GM19467 (cell line): ENCODE results near the gene TOX3.
A peak's percentile ranks its signal among the peaks of the same experiment; 100 is the strongest.

ENCODE experiments used
- ATAC-seq: cut with Tn5 transposase; IDR thresholded peaks from one replicate; pipeline ENCODE4 v1.9.1; 2021; ENCODE audit warnings: mild to moderate bottlenecking, moderate library complexity; ENCODE audit not compliant: unreplicated experiment

The TOX3 gene

DNA sequence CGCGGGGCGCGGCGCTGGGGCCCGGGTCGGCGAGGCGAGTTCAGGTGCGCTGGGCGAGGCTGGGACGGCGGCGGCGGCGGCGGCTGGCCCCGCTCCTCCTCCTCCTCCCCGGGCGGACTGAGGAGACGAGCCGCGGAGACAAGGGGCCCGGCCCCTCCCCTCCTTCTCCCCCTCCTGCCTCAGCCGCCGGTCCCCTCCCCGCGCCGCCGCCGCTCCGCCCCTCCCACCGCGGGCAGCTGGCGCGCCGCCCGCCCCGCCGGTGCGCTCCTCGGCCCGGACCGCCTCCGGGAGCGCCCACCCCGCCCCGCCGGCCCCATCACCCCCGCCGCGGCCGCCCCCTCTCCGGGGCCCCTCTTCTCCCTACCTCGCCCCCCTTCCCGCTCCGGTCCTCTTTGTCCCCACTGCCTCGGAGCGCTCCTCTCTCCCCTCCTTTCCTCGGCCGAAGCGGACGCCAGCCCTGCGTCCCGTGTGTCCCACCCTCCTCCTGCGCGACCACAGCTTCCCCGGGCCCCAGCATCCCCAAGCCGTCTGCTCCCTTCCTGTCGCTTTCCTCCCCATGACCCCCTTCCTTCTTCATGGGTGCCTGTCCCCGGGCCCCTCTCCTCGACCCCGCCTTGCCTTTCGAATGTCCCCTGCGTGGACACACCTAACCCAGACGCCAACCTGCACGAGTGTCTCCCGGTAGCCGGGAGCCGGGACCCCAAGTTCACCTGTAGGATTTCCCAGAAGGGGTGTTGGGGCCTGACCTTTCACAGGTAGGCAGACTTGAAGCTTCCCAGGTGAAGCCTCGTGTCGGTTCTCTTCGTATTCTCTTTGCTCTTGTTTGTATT is at the start of gene TOX3:
Gene TOX3, minus strand, starts transcription at position 140 of the 830 bp plus-strand sequence. CDS start 420 bp downstream, outside the sequence.
- no peak for ATAC-seq

DNA sequence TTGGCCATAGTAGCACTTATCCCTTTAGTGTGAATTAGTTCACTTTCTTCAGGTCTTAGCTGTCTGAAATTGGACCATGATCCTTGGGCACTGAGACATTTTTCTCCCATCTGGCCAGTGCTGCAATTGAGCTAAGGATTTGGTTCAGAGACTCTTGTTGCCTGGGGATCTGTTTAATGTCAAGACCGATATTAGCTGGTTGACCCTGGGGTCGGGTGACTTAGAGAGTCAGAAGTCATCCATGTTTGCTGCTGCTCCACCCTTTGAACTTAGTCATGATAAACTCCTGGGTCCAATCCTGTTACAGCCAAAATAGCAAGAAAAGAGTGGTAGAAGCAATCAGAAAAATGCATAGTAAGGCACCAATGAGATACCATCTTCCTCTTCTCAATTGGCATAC is 45.8 kb upstream of the TOX3 start:
- ATAC-seq = no peak

- ATAC-seq = no peak
These were observed 45.1 kb upstream of the TOX3 start for GRCh38 chr16:52591934-52592592.

GRCh38 chr16:52591471-52591870 is 44.5 kb upstream of the TOX3 start:
- ATAC-seq = no peak

- ATAC-seq = no peak
These were observed 39.2 kb upstream of the TOX3 start for GRCh38 chr16:52586159-52586558.

- ATAC-seq = no peak
These were observed 37.7 kb upstream of the TOX3 start for GRCh38 chr16:52584354-52585320.

- no peak for ATAC-seq
These were observed 34.6 kb upstream of the TOX3 start for GRCh38 chr16:52581530-52581929.

GRCh38 chr16:52580488-52580887 is 33.5 kb upstream of the TOX3 start:
- no peak for ATAC-seq

- no peak for ATAC-seq
These were observed 32.0 kb upstream of the TOX3 start for GRCh38 chr16:52578829-52579498.

GRCh38 chr16:52578007-52578828 is 31.3 kb upstream of the TOX3 start:
- ATAC-seq = no peak

DNA sequence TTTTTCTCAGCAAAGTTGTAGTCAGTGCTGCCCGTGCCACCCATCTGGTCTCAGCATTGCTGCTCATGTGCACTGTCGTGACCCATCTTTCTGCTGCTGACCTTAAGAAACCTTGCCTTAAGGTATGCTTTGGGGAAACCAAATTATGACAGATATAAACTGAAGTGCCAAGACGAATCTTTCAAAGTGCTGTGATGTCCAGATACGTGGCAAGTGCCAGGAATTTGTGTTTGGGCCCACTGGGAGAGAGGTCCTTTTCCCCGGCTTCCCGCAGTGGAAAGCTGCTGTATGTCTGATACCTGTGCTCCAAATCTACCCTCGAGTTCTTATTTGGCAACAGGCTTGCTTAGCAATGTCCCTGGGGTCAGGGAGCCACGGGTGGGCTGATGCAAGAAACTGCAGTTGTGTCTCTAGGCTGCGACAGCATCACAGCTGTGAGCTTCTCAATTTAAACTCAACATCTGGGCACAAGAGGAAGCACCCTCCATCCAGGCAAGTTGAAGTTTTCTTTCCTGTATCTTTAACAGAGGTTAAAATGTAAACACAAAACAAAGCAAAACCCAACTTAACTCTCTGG is 30.3 kb upstream of the TOX3 start:
- ATAC-seq = no peak

DNA sequence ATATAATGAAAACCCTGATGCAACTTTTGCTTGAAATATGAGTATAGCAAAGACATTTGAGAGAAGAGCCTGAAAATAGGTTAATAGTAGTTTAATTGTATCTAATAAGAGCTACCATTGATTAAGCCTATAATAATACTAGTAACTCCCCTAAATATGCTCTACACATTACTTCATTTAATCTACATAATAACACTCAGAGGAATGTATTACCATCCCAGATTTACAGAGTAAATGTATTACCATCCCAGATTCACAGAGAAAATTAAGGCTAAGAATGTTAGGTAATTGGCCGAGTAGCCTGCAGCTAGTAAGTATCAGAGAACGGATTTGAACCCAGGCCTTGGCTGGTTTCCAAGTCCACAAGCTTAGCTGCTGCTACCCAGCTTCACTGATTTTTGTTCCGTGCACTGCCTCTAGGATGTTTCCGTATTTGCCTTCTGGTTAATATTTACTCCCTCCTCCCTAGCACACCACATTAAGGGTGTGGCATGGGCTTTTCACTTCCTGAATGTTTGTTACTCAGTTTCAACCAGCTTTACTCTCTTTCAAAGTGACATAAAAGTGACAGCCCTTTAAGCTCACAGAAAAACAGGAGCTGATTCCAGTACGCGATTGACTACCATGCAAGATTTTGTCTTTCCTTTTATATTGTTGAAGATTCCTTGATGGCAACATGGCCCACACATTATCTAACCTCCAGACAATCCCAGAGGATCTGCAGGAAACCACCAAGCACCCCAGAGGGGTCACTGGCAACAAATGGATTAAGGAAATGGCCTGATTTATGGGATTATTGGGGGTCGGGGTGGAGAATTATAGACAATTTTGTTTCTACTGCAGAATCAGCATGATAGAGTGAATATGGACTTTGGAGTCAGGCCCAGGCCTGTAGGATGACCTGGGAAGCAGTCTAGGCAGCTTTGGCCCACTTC is 26.7 kb upstream of the TOX3 start:
- peak; percentile 86 for ATAC-seq

GRCh38 chr16:52572656-52573055 is 25.7 kb upstream of the TOX3 start:
- ATAC-seq = no peak

- ATAC-seq = no peak
These were observed 23.6 kb upstream of the TOX3 start for GRCh38 chr16:52570495-52571091.

- no peak for ATAC-seq
These were observed 22.8 kb upstream of the TOX3 start for GRCh38 chr16:52569701-52570100.

GRCh38 chr16:52568983-52569690 is 22.2 kb upstream of the TOX3 start:
- no peak for ATAC-seq

GRCh38 chr16:52568495-52568894 is 21.6 kb upstream of the TOX3 start:
- no peak for ATAC-seq
